Ascending aorta (tissue), 2 donors: ENCODE data around the gene LIAS. TPM values are rescaled to one million over a fixed set of nuclear protein-coding genes. Genes with fewer than 3 reads are reported as not detected.
A peak's percentile ranks its signal among the peaks of the same experiment; 100 is the strongest.

ENCODE experiments used
- DNase-seq, 2 donors: peaks; one replicate each; pipeline ENCODE4 v3.0.0-alpha.2; 2019; ENCODE audit warnings: low spot score in 2 of 2
- H3K27ac ChIP-seq, 2 donors: fragments of 200-600 bp; sonication (generic); one replicate each; pipeline ENCODE4 v1.5.1; 2016 to 2017; ENCODE audit warnings: mild to moderate bottlenecking in 1 of 2
- H3K27me3 ChIP-seq: fragments of 200-600 bp; sonication (generic); one replicate; pipeline ENCODE4 v1.5.1; 2017
- H3K36me3 ChIP-seq, 2 donors: fragments of 200-600 bp; sonication (generic); one replicate each; pipeline ENCODE4 v1.5.1; 2016
- H3K4me1 ChIP-seq, 2 donors: fragments of 200-600 bp; sonication (generic); one replicate each; pipeline ENCODE4 v1.5.1; 2016 to 2017; ENCODE audit warnings: mild to moderate bottlenecking in 1 of 2
- H3K4me3 ChIP-seq, 2 donors: fragments of 200-600 bp; sonication (generic); one replicate each; pipeline ENCODE4 v1.5.1; 2016 to 2017; ENCODE audit warnings: mild to moderate bottlenecking in 1 of 2
- H3K9me3 ChIP-seq, 2 donors: fragments of 200-600 bp; sonication (generic); one replicate each; pipeline ENCODE4 v1.5.1; 2016
- CTCF ChIP-seq, 3 experiments: fragments of 200-600 bp in 2 of 3; fragments of 450-650 bp in 1 of 3; sonication (generic) in 2 of 3; IDR thresholded peaks; one replicate each; pipeline ENCODE4 v1.5.1; 2016 to 2019; ENCODE audit warnings: antibody characterized with exemption in 3 of 3, mild to moderate bottlenecking in 1 of 3, moderate library complexity in 1 of 3
- intact Hi-C: fragments of 100-400 bp; cut with DNase I; formaldehyde crosslinking; loops from one replicate; pipeline ENCODE4 v1.15.1; 2023
- total RNA-seq: library from RNA; depleted of rRNA; stranded (reverse); fragments of >200 nt; gene quantifications from one replicate; pipeline ENCODE4 v1.1.0, GENCODE V29; 2016

Gene LIAS
- total RNA-seq, 1 donor from 2014 or later = 2.9 TPM

- Histone ChIP-seq H3K27ac (no peak overlapping the region), H3K36me3 (peaks cover 0 to 23% of the 10 kb centered on the region in 2 donors), H3K27me3 (no peaks in the 10 kb centered on the region), H3K4me3 (no peak overlapping the region), H3K9me3 (no peaks in the 10 kb centered on the region), H3K4me1 (no peaks in the 10 kb centered on the region)
- TF ChIP-seq CTCF (IDR thresholded peaks at IDR 0.05) = peak; percentile 82 to 85 (median 84)
- intact Hi-C loops = loop anchor here (1.0 to 2.0 kb wide), 2 partner anchors 57 to 189 kb away; partner anchors contain the start of gene UGDH
- peak in 1 of 2 donors; percentile 80 for DNase-seq
Observed at GRCh38 chr4:39469429-39470077, 10.7 kb downstream of the LIAS start.

GRCh38 chr4:39470402-39470801, 11.5 kb downstream of the LIAS start:
- intact Hi-C loops = no loop called here
- H3K9me3 ChIP-seq = no peaks in the 10 kb centered on the region
- H3K4me1 ChIP-seq = no peaks in the 10 kb centered on the region
- H3K36me3 ChIP-seq = peaks cover 0 to 18% of the 10 kb centered on the region in 2 donors
- H3K4me3 ChIP-seq = no peak overlapping the region
- DNase-seq = no peak
- TF ChIP-seq CTCF (IDR thresholded peaks at IDR 0.05) = no peak
- no peak overlapping the region for H3K27ac ChIP-seq
- H3K27me3 ChIP-seq = no peaks in the 10 kb centered on the region

GRCh38 chr4:39472396-39472795, 13.5 kb downstream of the LIAS start:
- H3K9me3 ChIP-seq = no peaks in the 10 kb centered on the region
- no peak overlapping the region for H3K4me3 ChIP-seq
- no peaks in the 10 kb centered on the region for H3K27me3 ChIP-seq
- peaks cover 0 to 4% of the 10 kb centered on the region in 2 donors for H3K4me1 ChIP-seq
- intact Hi-C loops = no loop called here
- H3K27ac ChIP-seq = no peak overlapping the region
- TF ChIP-seq CTCF (IDR thresholded peaks at IDR 0.05) = no peak
- peaks cover 0 to 19% of the 10 kb centered on the region in 2 donors for H3K36me3 ChIP-seq
- DNase-seq = no peak

- peaks cover 0 to 17% of the 10 kb centered on the region in 2 donors for H3K36me3 ChIP-seq
- no peak for DNase-seq
- no peak for TF ChIP-seq CTCF (IDR thresholded peaks at IDR 0.05)
- no peaks in the 10 kb centered on the region for H3K27me3 ChIP-seq
- no peaks in the 10 kb centered on the region for H3K9me3 ChIP-seq
- H3K4me3 ChIP-seq = no peak overlapping the region
- no peak overlapping the region for H3K27ac ChIP-seq
- peaks cover 0 to 4% of the 10 kb centered on the region in 2 donors for H3K4me1 ChIP-seq
- intact Hi-C loops = no loop called here
Observed at GRCh38 chr4:39476187-39476895, 17.5 kb downstream of the LIAS start.

GRCh38 chr4:39480251-39480650, 21.4 kb downstream of the LIAS start:
- H3K4me1 ChIP-seq = peaks cover 0 to 4% of the 10 kb centered on the region in 2 donors
- intact Hi-C loops = no loop called here
- DNase-seq = no peak
- peaks cover 0 to 3% of the 10 kb centered on the region in 2 donors for H3K36me3 ChIP-seq
- no peaks in the 10 kb centered on the region for H3K27me3 ChIP-seq
- H3K4me3 ChIP-seq = no peak overlapping the region
- no peak for TF ChIP-seq CTCF (IDR thresholded peaks at IDR 0.05)
- no peak overlapping the region for H3K27ac ChIP-seq
- no peaks in the 10 kb centered on the region for H3K9me3 ChIP-seq
